AG04450 (cell line): ENCODE data around the gene KIAA1958. TPM values are rescaled to one million over a fixed set of nuclear protein-coding genes. Genes with fewer than 3 reads are reported as not detected.
"Not testable (repeated sequence)": the region's sequence is repeated elsewhere in the genome, so short reads cannot be mapped to it uniquely, and the experiment has no call there.

ENCODE experiments used
- CTCF ChIA-PET: fragments of 300-600, 350-600 bp; formaldehyde crosslinking; extraction: SDS; loops from one replicate; lab custom pipeline; 2022; ENCODE audit warnings: antibody characterized with exemption, inconsistent platforms; lab: Charles Lee
- POLR2A ChIA-PET: fragments of 350-600 bp; formaldehyde crosslinking; extraction: SDS; loops from one replicate; lab custom pipeline; 2021; ENCODE audit warnings: antibody characterized with exemption, inconsistent platforms; lab: Yijun Ruan, JAX
- DNase-seq: peaks from one replicate; pipeline ENCODE4 v3.0.0-alpha.2; 2011; ENCODE audit warnings: low read depth, low spot score
- H3K27ac ChIP-seq: one replicate; pipeline ENCODE4 v1.5.1; 2012; ENCODE audit warnings: low read depth, low read length, control low read depth
- H3K27me3 ChIP-seq: one replicate; pipeline ENCODE4 v1.6.0; 2012; ENCODE audit warnings: low read length; ENCODE audit not compliant: control insufficient read depth, insufficient read depth
- H3K4me3 ChIP-seq: 2 replicates; pipeline ENCODE4 v1.5.1; 2011; ENCODE audit warnings: mild to moderate bottlenecking, low read depth, low read length, control low read depth
- H3K9me3 ChIP-seq: 2 replicates; pipeline ENCODE4 v1.5.1; 2012; ENCODE audit warnings: low read length; ENCODE audit not compliant: control insufficient read depth, insufficient read depth
- CTCF ChIP-seq: IDR thresholded peaks from 2 replicates; pipeline ENCODE4 v1.5.1; 2011; ENCODE audit warnings: low read depth, low read length, control low read depth, inconsistent platforms
- polyA plus RNA-seq: library from polyadenylated mRNA; depleted of rRNA; stranded (reverse); fragments of >200 nt; gene quantifications from 2 replicates; pipeline ENCODE4 v1.2.3, GENCODE V29; 2011

Gene KIAA1958
- polyA plus RNA-seq, 1 experiment = 0.88 TPM

GRCh38 chr9:112670991-112671625 is 184.5 kb downstream of the KIAA1958 start:
- Histone ChIP-seq H3K4me3 (no peak overlapping the region), H3K27ac (no peak overlapping the region), H3K27me3 (no peaks in the 10 kb centered on the region), H3K9me3 (no peaks in the 10 kb centered on the region)
- CTCF ChIA-PET = no interaction called here
- POLR2A ChIA-PET = no interaction called here
- no peak for TF ChIP-seq CTCF
- no peak for DNase-seq

- H3K27ac ChIP-seq, DNase-seq, H3K27me3 ChIP-seq, CTCF ChIA-PET, POLR2A ChIA-PET, H3K4me3 ChIP-seq, H3K9me3 ChIP-seq: not testable (repeated sequence)
Measured at GRCh38 chr9:112673221-112673620, 186.6 kb downstream of the KIAA1958 start.

- CTCF ChIA-PET = no interaction called here
- TF ChIP-seq CTCF = no peak
- DNase-seq = no peak
Measured at GRCh38 chr9:112677040-112677439, 190.4 kb downstream of the KIAA1958 start.

GRCh38 chr9:112680731-112681402 is 194.2 kb downstream of the KIAA1958 start:
- CTCF ChIA-PET = no interaction called here
- TF ChIP-seq CTCF = no peak
- H3K4me3 ChIP-seq = no peak overlapping the region
- no peak overlapping the region for H3K27ac ChIP-seq
- peaks cover 6% of the 10 kb centered on the region; the same call in 1 of the 2 replicates for H3K9me3 ChIP-seq
- no peaks in the 10 kb centered on the region for H3K27me3 ChIP-seq
- DNase-seq = no peak
- POLR2A ChIA-PET = no interaction called here

More at GRCh38 chr9:112677040-112677439, 190.4 kb downstream of the KIAA1958 start:
- Histone ChIP-seq H3K9me3 (peaks cover 6% of the 10 kb centered on the region; the same call in 1 of the 2 replicates), H3K27me3 (no peaks in the 10 kb centered on the region), H3K4me3 (no peak overlapping the region), H3K27ac (no peak overlapping the region)
- POLR2A ChIA-PET = no interaction called here

GRCh38 chr9:112689161-112689740 is 202.6 kb downstream of the KIAA1958 start:
- Histone ChIP-seq H3K27me3 (no peaks in the 10 kb centered on the region), H3K4me3 (no peak overlapping the region), H3K27ac (no peak overlapping the region), H3K9me3 (no peaks in the 10 kb centered on the region)
- ChIA-PET CTCF (interaction anchor here (0.7 kb wide), 1 partner anchor 239 kb away, joined by 3 read pairs; no protein-coding TSS in a partner anchor), POLR2A (no interaction called here)
- no peak for DNase-seq
- TF ChIP-seq CTCF = no peak
